ENCODE measurements around the gene CELSR3. TPM values are rescaled to one million over a fixed set of nuclear protein-coding genes. Genes with fewer than 3 reads are reported as not detected.

Gene CELSR3
- total and polyA plus RNA-seq, 2 of the 4 experiments (the other 2 are of a cell fraction): 0.18 to 0.63 TPM

DNA sequence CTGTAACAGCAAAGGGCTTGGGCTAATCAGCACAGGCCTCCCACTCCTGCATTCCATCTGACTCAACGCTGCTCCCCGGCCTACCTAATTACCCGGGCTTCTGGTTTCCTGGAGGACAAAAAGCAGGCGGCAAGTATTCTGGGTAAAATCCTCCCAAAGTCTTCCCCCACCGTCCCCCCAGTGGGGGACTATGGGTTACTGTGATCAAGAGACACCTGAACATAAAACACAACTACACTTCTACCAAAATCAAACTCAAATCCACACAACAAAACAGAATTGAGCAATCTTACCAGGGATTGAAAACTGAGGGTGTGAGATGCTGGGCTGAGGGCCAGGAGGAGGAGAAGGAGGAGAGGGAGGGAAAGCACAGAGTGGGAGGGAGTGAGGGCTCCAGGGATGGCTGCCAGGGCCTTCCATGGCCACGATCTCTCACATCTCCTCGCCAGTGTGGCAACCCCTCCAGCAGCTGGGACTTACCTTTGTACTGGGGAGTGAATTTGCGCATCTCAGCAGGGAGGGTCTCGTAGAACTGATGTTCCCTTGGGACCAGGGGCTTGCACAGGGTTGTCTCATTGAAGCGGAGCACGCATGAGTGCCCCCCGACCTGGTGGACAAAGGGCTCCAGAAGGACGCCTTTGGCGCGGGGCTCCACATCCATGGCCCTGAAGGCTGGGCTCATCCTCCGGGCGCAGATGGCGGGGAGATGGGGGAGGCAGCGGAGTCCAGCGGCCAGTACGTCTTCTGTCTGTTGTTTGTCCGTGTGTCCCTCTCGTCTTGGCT, 32.1 kb upstream of the CELSR3 start:
- intact Hi-C loops (cut with micrococcal nuclease): no loop called here

More for the DNA sequence above, 32.1 kb upstream of the CELSR3 start:
- Histone ChIP-seq H2AFZ (replicated peaks; ENCODE audit: low read length, poor library complexity) (peak overlapping the region; percentile 80), H2AK9ac (replicated peaks; ENCODE audit: low read depth, low read length, poor library complexity) (peak overlapping the region; percentile 96), H3K4me2 (ENCODE audit: low read depth, low read length) (peak overlapping the region; percentile 51), H3K9me1 (ENCODE audit: insufficient read depth, low read length) (peaks cover 27% of the 10 kb centered on the region), H4K8ac (ENCODE audit: low read depth in 2 of 2, low read length in 2 of 2) (peak overlapping the region; percentile 10 to 75; a peak in 3 of 4 replicates), H4K20me1 (ENCODE audit: insufficient read depth, low read length) (peaks cover 72% of the 10 kb centered on the region), H3K23ac (ENCODE audit: low read depth, low read length) (peak overlapping the region; percentile 20), H3K4ac (ENCODE audit: low read depth, low read length) (peak overlapping the region; percentile 53), H2BK15ac (ENCODE audit: low read depth, low read length) (peak overlapping the region; percentile 85; the same call in 1 of the 3 replicates), H3K18ac (ENCODE audit: low read depth, low read length) (peak overlapping the region; percentile 5; the same call in 1 of the 2 replicates), H3K4me1 (ENCODE audit: control insufficient read depth, insufficient read depth, low read length) (peaks cover 26% of the 10 kb centered on the region), H3K4me3 (ENCODE audit: insufficient read depth, low read depth, low read length) (peak overlapping the region; percentile 0; the same call in 1 of the 2 replicates), H2BK120ac (ENCODE audit: low read depth, low read length) (peak overlapping the region; percentile 49), H2BK5ac (ENCODE audit: low read depth, low read length, poor library complexity, severe bottlenecking) (peak overlapping the region; percentile 69), H3K9me3 (ENCODE audit: control insufficient read depth, insufficient read depth, low read length) (no peaks in the 10 kb centered on the region), H3K27ac (ENCODE audit: insufficient read depth, low read length) (peak overlapping the region; percentile 61), H4K91ac (ENCODE audit: insufficient read depth, low read depth, low read length) (peak overlapping the region; percentile 74), H3K27me3 (ENCODE audit: control insufficient read depth, insufficient read depth, low read length) (no peaks in the 10 kb centered on the region), H2AK5ac (ENCODE audit: low read depth, low read length) (peak overlapping the region; percentile 95), H3K9ac (ENCODE audit: low read depth, low read length) (peak overlapping the region; percentile 7; the same call in 1 of the 2 replicates), H3K56ac (ENCODE audit: extremely low read depth, insufficient read depth, low read length) (peak overlapping the region; percentile 27; the same call in 1 of the 2 replicates), H3K36me3 (ENCODE audit: control insufficient read depth, insufficient read depth, low read length) (peaks cover 51% of the 10 kb centered on the region), H3K79me1 (ENCODE audit: low read depth in 1 of 2, low read length in 2 of 2) (peaks cover 35 to 80% of the 10 kb centered on the region in 2 experiments), H3K14ac (replicated peaks; ENCODE audit: low read depth, low read length) (peak overlapping the region; percentile 83), H2BK20ac (ENCODE audit: low read depth, low read length) (peak overlapping the region; percentile 10; the same call in 1 of the 2 replicates), H4K5ac (ENCODE audit: low read depth, low read length) (peak overlapping the region; percentile 14; the same call in 1 of the 2 replicates)
- BruUV-seq (replicated peaks): no TSS peak
- TF ChIP-seq FOS (IDR thresholded peaks at IDR 0.05; ENCODE audit: low read depth, low read length) (0 out of 2 replicates have a peak, but pooled peaks have one; percentile 44), RAD21 (IDR thresholded peaks at IDR 0.05; ENCODE audit: low read length) (no peak), CEBPB (IDR thresholded peaks at IDR 0.05; ENCODE audit: low read depth, low read length) (peak; percentile 89), MAZ (IDR thresholded peaks at IDR 0.05; ENCODE audit: borderline replicate concordance, low read depth, low read length) (peak; percentile 92)
- DNase-seq (peak; percentile 85), ATAC-seq (ENCODE audit: low read depth) (peak; percentile 86)
- CTCF ChIA-PET: interaction anchor here (2.5 kb wide), 1 partner anchor 45 kb away, joined by 7 read pairs; no protein-coding TSS in a partner anchor
- WGBS, 2 experiments (ENCODE audit: extremely low coverage in 2 of 2, insufficient read length in 1 of 2): 53% methylated on average over 9 of the region's 23 CpGs; no CpG with 5 or more reads in 1 of the 2 experiments
- POLR2A ChIA-PET (ENCODE audit: unreplicated experiment): no interaction called here
- in situ Hi-C loops (cut with MboI; ENCODE audit: low sequenced_read_pairs) (no loop called here), dilution Hi-C loops (cut with HindIII; ENCODE audit: low sequenced_read_pairs, unreplicated experiment) (no loop called here)
